GM21619 (cell line): Measurements from ENCODE around the gene ITGA5.

Experiments used
- ATAC-seq: cut with Tn5 transposase; IDR thresholded peaks from one replicate; pipeline ENCODE4 v1.9.1; 2021; ENCODE audit not compliant: unreplicated experiment

The ITGA5 gene

GRCh38 chr12:54431911-54432814, 13.1 kb upstream of the ITGA5 start:
- ATAC-seq = no peak

- no peak for ATAC-seq
Observed at GRCh38 chr12:54430471-54431069, 11.5 kb upstream of the ITGA5 start.

- ATAC-seq = no peak
Observed at GRCh38 chr12:54429014-54429471, 10.0 kb upstream of the ITGA5 start.

GRCh38 chr12:54428050-54429013, 9.3 kb upstream of the ITGA5 start:
- no peak for ATAC-seq

GRCh38 chr12:54427106-54427505, 8.0 kb upstream of the ITGA5 start:
- ATAC-seq = no peak

- no peak for ATAC-seq
Observed at GRCh38 chr12:54426690-54427089, 7.6 kb upstream of the ITGA5 start.

- no peak for ATAC-seq
Observed at GRCh38 chr12:54425702-54426101, 6.6 kb upstream of the ITGA5 start.

GRCh38 chr12:54424224-54424623, 5.2 kb upstream of the ITGA5 start:
- ATAC-seq = no peak

GRCh38 chr12:54423816-54424150, 4.7 kb upstream of the ITGA5 start:
- ATAC-seq = no peak

GRCh38 chr12:54421879-54422250, 2.8 kb upstream of the ITGA5 start:
- no peak for ATAC-seq

GRCh38 chr12:54421175-54421878, 2.3 kb upstream of the ITGA5 start:
- ATAC-seq = no peak

- no peak for ATAC-seq
Observed at GRCh38 chr12:54420766-54421144, 1.7 kb upstream of the ITGA5 start.

- no peak for ATAC-seq
Observed at GRCh38 chr12:54418441-54419087, 502 bp downstream of the ITGA5 start.

GRCh38 chr12:54417712-54418440, 1.2 kb downstream of the ITGA5 start:
- ATAC-seq = no peak

GRCh38 chr12:54416687-54417603, 2.1 kb downstream of the ITGA5 start:
- ATAC-seq = no peak

GRCh38 chr12:54415221-54415929, 3.7 kb downstream of the ITGA5 start:
- ATAC-seq = no peak

GRCh38 chr12:54413284-54414190, 5.5 kb downstream of the ITGA5 start:
- no peak for ATAC-seq
